K562 (cell line): ENCODE measurements around the gene MYO5C. TPM values are rescaled to one million over a fixed set of nuclear protein-coding genes. Genes with fewer than 3 reads are reported as not detected.

Experiments
- ZNF253 ChIP-seq: fragments of 250-450 bp; sonication (Bioruptor Pico); conservative IDR thresholded peaks from 2 replicates; pipeline ENCODE4 v1.6.1; 2021; ENCODE audit warnings: mild to moderate bottlenecking
- polyA plus RNA-seq, 8 experiments: library from polyadenylated mRNA; depleted of rRNA in 4 of 8; stranded (reverse) in 5 of 8; unstranded in 3 of 8; fragments of >200 nt; fragmentation: Nextera tagmentation in 2 of 8; fragmentation: Illumina TruSeq in 1 of 8; extraction: Ambion mirVana in 2 of 8; extraction: Trizol in 1 of 8; gene quantifications; 2 replicates each; pipeline versions ENCODE4 v1.2.1 to v1.2.3, GENCODE V29; 2011 to 2014; ENCODE audit warnings: inconsistent platforms in 1 of 8, missing spikeins in 1 of 8
- total RNA-seq, 7 experiments: library from RNA; depleted of rRNA in 6 of 7; stranded (reverse); fragments of >200 nt in 6 of 7; fragmentation: Illumina TruSeq in 2 of 7; extraction: Trizol in 2 of 7; gene quantifications; 2 replicates each; pipeline versions ENCODE4 v1.2.1 to v1.2.3, GENCODE V29; 2011 to 2021; ENCODE audit warnings: low replicate concordance in 1 of 7
- TF ChIP-seq, protein P1 (sequence below): sonication (generic); formaldehyde crosslinking; IDR thresholded peaks from 2 replicates; pipeline ENCODE4 v1.9.0; 2022; ENCODE audit warnings: mild to moderate bottlenecking, missing genetic modification reagents
- TF ChIP-seq, protein P2 (sequence below): fragments of 250-450 bp; sonication (Bioruptor Pico); IDR thresholded peaks from 2 replicates; pipeline ENCODE4 v1.4.0; 2020; ENCODE audit warnings: mild to moderate bottlenecking, moderate library complexity, borderline replicate concordance
- TF ChIP-seq, protein P3 (sequence below): fragments of 250-450 bp; sonication (Bioruptor Pico); IDR thresholded peaks from 2 replicates; pipeline ENCODE4 v1.5.0; 2021; ENCODE audit warnings: mild to moderate bottlenecking, moderate library complexity

Gene MYO5C
- total and polyA plus RNA-seq, 9 of the 15 experiments (the other 6 are each of a cell fraction or from before 2014, with no cell fraction given), result 0.01 to 0.24 TPM; not detected in 7

DNA sequence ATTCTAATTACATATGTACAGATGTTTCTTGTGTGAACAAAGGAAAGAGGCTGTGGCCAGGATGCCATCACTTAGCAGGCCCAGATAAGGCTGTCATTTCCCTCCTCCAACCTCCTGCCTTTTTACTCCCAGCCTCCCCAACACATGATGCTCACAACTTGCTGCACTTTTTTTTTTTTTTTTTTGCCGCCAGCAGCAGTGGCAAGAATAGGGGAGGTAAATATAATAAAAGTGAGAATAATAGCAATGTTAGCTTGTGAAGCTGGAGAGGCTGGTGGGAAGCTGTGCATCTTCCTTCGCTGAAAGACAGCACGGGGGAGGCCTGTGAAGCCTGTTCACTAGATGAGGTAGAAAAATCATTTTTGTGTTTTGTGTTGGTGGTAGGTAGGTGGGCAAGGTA, 42.5 kb upstream of the MYO5C start (continued):
- TF ChIP-seq, protein P1, sequence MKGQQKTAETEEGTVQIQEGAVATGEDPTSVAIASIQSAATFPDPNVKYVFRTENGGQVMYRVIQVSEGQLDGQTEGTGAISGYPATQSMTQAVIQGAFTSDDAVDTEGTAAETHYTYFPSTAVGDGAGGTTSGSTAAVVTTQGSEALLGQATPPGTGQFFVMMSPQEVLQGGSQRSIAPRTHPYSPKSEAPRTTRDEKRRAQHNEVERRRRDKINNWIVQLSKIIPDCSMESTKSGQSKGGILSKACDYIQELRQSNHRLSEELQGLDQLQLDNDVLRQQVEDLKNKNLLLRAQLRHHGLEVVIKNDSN (CRISPR knock-in tag), result no peak
- TF ChIP-seq, protein P2, sequence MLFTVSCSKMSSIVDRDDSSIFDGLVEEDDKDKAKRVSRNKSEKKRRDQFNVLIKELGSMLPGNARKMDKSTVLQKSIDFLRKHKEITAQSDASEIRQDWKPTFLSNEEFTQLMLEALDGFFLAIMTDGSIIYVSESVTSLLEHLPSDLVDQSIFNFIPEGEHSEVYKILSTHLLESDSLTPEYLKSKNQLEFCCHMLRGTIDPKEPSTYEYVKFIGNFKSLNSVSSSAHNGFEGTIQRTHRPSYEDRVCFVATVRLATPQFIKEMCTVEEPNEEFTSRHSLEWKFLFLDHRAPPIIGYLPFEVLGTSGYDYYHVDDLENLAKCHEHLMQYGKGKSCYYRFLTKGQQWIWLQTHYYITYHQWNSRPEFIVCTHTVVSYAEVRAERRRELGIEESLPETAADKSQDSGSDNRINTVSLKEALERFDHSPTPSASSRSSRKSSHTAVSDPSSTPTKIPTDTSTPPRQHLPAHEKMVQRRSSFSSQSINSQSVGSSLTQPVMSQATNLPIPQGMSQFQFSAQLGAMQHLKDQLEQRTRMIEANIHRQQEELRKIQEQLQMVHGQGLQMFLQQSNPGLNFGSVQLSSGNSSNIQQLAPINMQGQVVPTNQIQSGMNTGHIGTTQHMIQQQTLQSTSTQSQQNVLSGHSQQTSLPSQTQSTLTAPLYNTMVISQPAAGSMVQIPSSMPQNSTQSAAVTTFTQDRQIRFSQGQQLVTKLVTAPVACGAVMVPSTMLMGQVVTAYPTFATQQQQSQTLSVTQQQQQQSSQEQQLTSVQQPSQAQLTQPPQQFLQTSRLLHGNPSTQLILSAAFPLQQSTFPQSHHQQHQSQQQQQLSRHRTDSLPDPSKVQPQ (CRISPR knock-in tag), result no peak
- TF ChIP-seq, protein P3, sequence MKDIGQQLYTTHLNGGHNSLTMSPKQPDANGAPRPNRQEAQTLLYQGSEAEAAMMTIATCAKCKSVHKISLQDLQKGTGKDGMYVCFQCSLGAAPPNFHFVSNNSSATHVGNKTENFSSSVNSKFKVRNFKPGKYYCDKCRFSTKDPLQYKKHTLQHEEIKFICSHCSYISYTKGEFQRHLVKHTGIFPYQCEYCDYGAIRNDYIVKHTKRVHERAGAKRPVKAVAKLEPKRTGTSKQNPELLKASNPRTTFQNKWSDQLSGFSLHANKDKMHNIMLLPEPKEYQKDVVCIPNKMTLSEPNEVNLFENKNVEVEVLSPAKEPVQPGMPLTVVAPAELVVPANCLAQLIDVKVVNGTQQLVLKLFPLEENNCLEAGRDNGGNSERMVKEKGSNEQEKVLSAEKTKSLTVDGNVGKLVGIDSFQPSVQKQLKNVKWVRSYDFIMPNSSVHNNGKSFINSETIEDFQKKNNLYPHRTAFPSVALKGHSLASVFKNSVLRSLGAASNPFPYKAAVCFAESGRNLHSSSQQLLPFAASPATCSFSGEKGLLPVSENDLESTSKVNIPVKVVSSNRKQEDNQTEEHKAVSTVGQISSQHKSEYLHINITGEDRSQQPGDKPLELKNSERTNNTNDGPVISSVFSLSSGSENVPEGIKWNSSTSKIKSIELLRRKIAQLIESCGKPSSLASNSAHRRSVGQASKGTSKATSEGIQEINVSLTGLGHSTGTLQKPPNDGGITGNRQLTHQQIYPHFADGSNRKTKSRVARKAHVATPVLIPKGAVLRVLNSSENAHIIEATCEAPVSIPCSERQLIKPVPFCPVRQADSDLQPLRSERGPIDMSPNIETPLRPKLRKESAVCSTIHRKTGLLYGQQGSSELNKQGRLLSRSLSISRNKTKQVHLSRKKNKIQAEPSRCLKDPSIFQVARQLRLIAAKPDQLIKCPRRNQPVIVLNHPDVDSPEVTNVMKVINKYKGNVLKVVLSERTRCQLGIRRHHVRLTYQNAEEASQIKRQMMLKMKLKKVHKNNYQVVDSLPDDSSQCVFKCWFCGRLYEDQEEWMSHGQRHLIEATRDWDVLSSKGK, result no peak
- no peak for TF ChIP-seq ZNF253
